ENCODE measurements around the gene MAP2K1. TPM values are rescaled to one million over a fixed set of nuclear protein-coding genes. Genes with fewer than 3 reads are reported as not detected.

MAP2K1 gene
- total and polyA plus RNA-seq, 4 donors: 14.3 to 30.2 (median 24.4) TPM

GRCh38 chr15:66389098-66389858, 2.6 kb downstream of the MAP2K1 start:
- no peak for TF ChIP-seq SP1 (IDR thresholded peaks at IDR 0.05)
- no peak for TF ChIP-seq REST (IDR thresholded peaks at IDR 0.05)
- no peak for TF ChIP-seq TAF1 (conservative IDR thresholded peaks at IDR 0.05)
- no peak for TF ChIP-seq ZBTB33 (IDR thresholded peaks at IDR 0.05)
- TF ChIP-seq JUND (IDR thresholded peaks at IDR 0.05): no peak
- TF ChIP-seq HNF4A (conservative IDR thresholded peaks at IDR 0.05): no peak
- no peak for TF ChIP-seq RAD21 (IDR thresholded peaks at IDR 0.05)
- no peak for TF ChIP-seq MAX (IDR thresholded peaks at IDR 0.05)
- no peak for TF ChIP-seq NR2F2 (IDR thresholded peaks at IDR 0.05)
- TF ChIP-seq RXRA (IDR thresholded peaks at IDR 0.05): no peak
- no peak for TF ChIP-seq YY1 (IDR thresholded peaks at IDR 0.05)
- TF ChIP-seq HNF4G (IDR thresholded peaks at IDR 0.05): no peak
- no peak for TF ChIP-seq ATF3 (IDR thresholded peaks at IDR 0.05)
- no peak for TF ChIP-seq EGR1 (IDR thresholded peaks at IDR 0.05; ENCODE audit: low read depth in 2 of 2)
- TF ChIP-seq FOXA1 (IDR thresholded peaks at IDR 0.05): no peak
- no peak for TF ChIP-seq GABPA (IDR thresholded peaks at IDR 0.05 in 1 of 2, conservative IDR thresholded peaks at IDR 0.05 in 1 of 2)
- TF ChIP-seq CTCF (IDR thresholded peaks at IDR 0.05; ENCODE audit: low read depth, low read length, missing input control): no peak
- Histone ChIP-seq H3K27me3 (ENCODE audit: control insufficient read depth in 4 of 4, insufficient read depth in 4 of 4, low read length in 3 of 4) (no peaks in the 10 kb centered on the region), H3K36me3 (ENCODE audit: control insufficient read depth in 4 of 4, insufficient read depth in 3 of 4, low read depth in 1 of 4, low read length in 3 of 4) (peaks cover 0 to 3% (median under 1%) of the 10 kb centered on the region in 4 donors), H3K9me3 (ENCODE audit: control insufficient read depth in 4 of 4, low read length in 3 of 4) (no peaks in the 10 kb centered on the region), H3K4me1 (ENCODE audit: control insufficient read depth in 4 of 4, insufficient read depth in 4 of 4, low read length in 3 of 4) (peaks cover 10 to 29% (median 16%) of the 10 kb centered on the region in 4 donors), H3K27ac (ENCODE audit: low read depth in 1 of 2, low read length in 2 of 2) (no peak overlapping the region), H3K4me3 (ENCODE audit: low read depth in 1 of 3, low read length in 3 of 3) (no peak overlapping the region), H3K9ac (ENCODE audit: low read depth in 1 of 2, low read length in 2 of 2) (no peak overlapping the region)
- no peak for DNase-seq (ENCODE audit: low spot score)
- WGBS: 86% methylated on average over 14 of the region's 14 CpGs

Data from liver (tissue), 9 donors.